HCT116 (cell line): ENCODE results near the gene NAB1. TPM values are rescaled to one million over a fixed set of nuclear protein-coding genes. Genes with fewer than 3 reads are reported as not detected.

ENCODE experiments used
- ATAC-seq: fragments of 200-7000 bp; cut with Tn5 transposase; 2 replicates; pipeline ENCODE4 v1.9.1; 2020; ENCODE audit warnings: mild to moderate bottlenecking, moderate library complexity
- BruUV-seq: library from RNA; stranded (reverse); fragments of 400-500 nt; replicated peaks from 2 replicates; lab custom pipeline; 2021; lab: Mats Ljungman, UMichigan
- CTCF ChIA-PET: fragments of 300-600 bp; sonication (Branson Sonifier 250); formaldehyde crosslinking; loops from one replicate; lab custom pipeline; 2021; ENCODE audit warnings: antibody characterized with exemption; lab: Charles Lee
- POLR2A ChIA-PET: fragments of 300-600, 350-600 bp; sonication (Branson Sonifier 250); formaldehyde crosslinking; loops from one replicate; lab custom pipeline; 2021; ENCODE audit warnings: antibody characterized with exemption; lab: Charles Lee
- RAD21 ChIA-PET, 2 experiments: fragments of 300-600 bp; sonication (Branson Sonifier 250); formaldehyde crosslinking; loops; one replicate each; lab custom pipeline; 2023; ENCODE audit warnings: low total read pairs in 2 of 2; ENCODE audit not compliant: uncharacterized antibody in 2 of 2, unreplicated experiment in 2 of 2, low non-redundant PET in 1 of 2; lab: Charles Lee
- DNase-seq: peaks from one replicate; pipeline ENCODE4 v3.0.0-alpha.2; 2010; ENCODE audit warnings: low read depth, low spot score
- H2AFZ ChIP-seq: fragments of 200-600 bp; shearing (Covaris generic), sonication (generic); 2 replicates; pipeline ENCODE4 v1.6.1; 2017; ENCODE audit warnings: low read depth, mixed run types, mixed read lengths, antibody characterized with exemption, low read length; ENCODE audit not compliant: poor library complexity, severe bottlenecking
- H3K27ac ChIP-seq: 2 replicates; pipeline ENCODE4 v1.5.1; 2012; ENCODE audit warnings: low read depth, low read length
- H3K27me3 ChIP-seq: fragments of 200-600 bp; sonication (generic); 2 replicates; pipeline ENCODE4 v1.6.1; 2016; ENCODE audit warnings: mixed run types, low read length, mixed read lengths; ENCODE audit not compliant: insufficient read depth
- H3K36me3 ChIP-seq, 2 experiments: fragments of 200-500 bp in 1 of 2; fragments of 200-600 bp in 1 of 2; sonication (Bioruptor generic) in 1 of 2; sonication (generic) in 1 of 2; 2 replicates each; pipeline versions ENCODE4 v1.5.1 to v1.6.1; 2014 to 2016; ENCODE audit warnings: low read length in 2 of 2, inconsistent platforms in 1 of 2, mixed read lengths in 1 of 2, mixed run types in 1 of 2; ENCODE audit not compliant: insufficient read depth in 2 of 2, control insufficient read depth in 1 of 2
- H3K4me1 ChIP-seq, 2 experiments: fragments of 200-600 bp in 1 of 2; sonication (generic) in 1 of 2; 2 replicates each; pipeline versions ENCODE4 v1.5.1 to v1.6.1; 2012 to 2017; ENCODE audit warnings: low read length in 2 of 2, inconsistent platforms in 1 of 2, mild to moderate bottlenecking in 1 of 2, mixed read lengths in 1 of 2, mixed run types in 1 of 2, moderate library complexity in 1 of 2; ENCODE audit not compliant: insufficient read depth in 2 of 2, control insufficient read depth in 1 of 2
- H3K4me2 ChIP-seq: fragments of 200-600 bp; sonication (generic); 2 replicates; pipeline ENCODE4 v1.6.1; 2017; ENCODE audit warnings: mixed run types, low read length, mixed read lengths
- H3K4me3 ChIP-seq, 2 experiments: fragments of 200-600 bp in 1 of 2; sonication (generic) in 1 of 2; replicated peaks in 1 of 2; 2 replicates each; pipeline ENCODE4 v1.5.1; 2011 to 2016; ENCODE audit warnings: low read length in 2 of 2, control low read depth in 1 of 2, low read depth in 1 of 2, mild to moderate bottlenecking in 1 of 2, mixed read lengths in 1 of 2, mixed run types in 1 of 2
- H3K79me2 ChIP-seq: fragments of 200-600 bp; sonication (generic); 2 replicates; pipeline ENCODE4 v1.6.1; 2017; ENCODE audit warnings: mild to moderate bottlenecking, mixed run types, low read length, moderate library complexity, mixed read lengths; ENCODE audit not compliant: insufficient read depth
- H3K9ac ChIP-seq: fragments of 200-600 bp; sonication (generic); 2 replicates; pipeline ENCODE4 v1.6.1; 2016; ENCODE audit warnings: low read length, mixed read lengths
- H3K9me2 ChIP-seq: fragments of 200-600 bp; sonication (generic), shearing (Covaris generic); 2 replicates; pipeline ENCODE4 v1.6.1; 2017; ENCODE audit warnings: mixed run types, mild to moderate bottlenecking, moderate library complexity; ENCODE audit not compliant: insufficient read depth
- H3K9me3 ChIP-seq, 2 experiments: fragments of 200-500 bp in 1 of 2; fragments of 200-600 bp in 1 of 2; sonication (Bioruptor generic) in 1 of 2; sonication (generic) in 1 of 2; 2 replicates each; pipeline ENCODE4 v1.6.1; 2014 to 2017; ENCODE audit warnings: low read length in 2 of 2, mixed read lengths in 2 of 2, inconsistent platforms in 1 of 2, low read depth in 1 of 2, mild to moderate bottlenecking in 1 of 2, mixed run types in 1 of 2, moderate library complexity in 1 of 2; ENCODE audit not compliant: control insufficient read depth in 1 of 2, insufficient read depth in 1 of 2
- H4K20me1 ChIP-seq: fragments of 200-600 bp; sonication (generic), shearing (Covaris generic); 2 replicates; pipeline ENCODE4 v1.6.1; 2017; ENCODE audit warnings: mixed run types, mild to moderate bottlenecking, moderate library complexity; ENCODE audit not compliant: insufficient read depth
- ATF3 ChIP-seq: IDR thresholded peaks from 2 replicates; pipeline ENCODE4 v1.6.1; 2012
- CTCF ChIP-seq, 3 experiments: fragments of 200-600 bp in 1 of 3; sonication (generic) in 1 of 3; IDR thresholded peaks in 2 of 3; conservative IDR thresholded peaks in 1 of 3; 2 replicates each; pipeline ENCODE4 v1.5.1; 2012 to 2017; ENCODE audit warnings: low read depth in 2 of 3, low read length in 2 of 3, antibody characterized with exemption in 1 of 3, borderline replicate concordance in 1 of 3, control low read depth in 1 of 3, mild to moderate bottlenecking in 1 of 3, mixed read lengths in 1 of 3, mixed run types in 1 of 3, moderate library complexity in 1 of 3; ENCODE audit not compliant: insufficient read depth in 1 of 3
- EGR1 ChIP-seq: IDR thresholded peaks from 2 replicates; pipeline ENCODE4 v1.6.1; 2012; ENCODE audit warnings: low read depth
- ELF1 ChIP-seq: IDR thresholded peaks from 2 replicates; pipeline ENCODE4 v1.6.1; 2012; ENCODE audit warnings: low read depth, borderline replicate concordance
- EZH2phosphoT487 ChIP-seq: fragments of 200-600 bp; IDR thresholded peaks from 2 replicates; pipeline ENCODE4 v1.6.1; 2018; ENCODE audit warnings: antibody characterized with exemption, borderline replicate concordance
- FOSL1 ChIP-seq: IDR thresholded peaks from 2 replicates; pipeline ENCODE4 v1.6.1; 2012; ENCODE audit warnings: low read depth
- JUND ChIP-seq: IDR thresholded peaks from 2 replicates; pipeline ENCODE4 v1.6.1; 2012
- MAX ChIP-seq: IDR thresholded peaks from 2 replicates; pipeline ENCODE4 v1.6.1; 2012
- POLR2A ChIP-seq: IDR thresholded peaks from 2 replicates; pipeline ENCODE4 v1.7.0; 2011; ENCODE audit warnings: borderline replicate concordance; ENCODE audit not compliant: insufficient read depth, insufficient read length; ENCODE audit errors: extremely low read depth
- POLR2AphosphoS5 ChIP-seq: IDR thresholded peaks from 2 replicates; pipeline ENCODE4 v1.6.1; 2011; ENCODE audit warnings: mild to moderate bottlenecking, low read depth, low read length, moderate library complexity
- REST ChIP-seq: IDR thresholded peaks from 2 replicates; pipeline ENCODE4 v1.6.1; 2012; ENCODE audit warnings: low read depth
- SIN3A ChIP-seq: IDR thresholded peaks from 2 replicates; pipeline ENCODE4 v1.6.1; 2012; ENCODE audit warnings: low read depth
- SP1 ChIP-seq: IDR thresholded peaks from 2 replicates; pipeline ENCODE4 v1.6.1; 2012; ENCODE audit warnings: low read depth
- TCF7L2 ChIP-seq: IDR thresholded peaks from 2 replicates; pipeline ENCODE4 v1.7.0; 2011; ENCODE audit warnings: borderline replicate concordance, inconsistent platforms; ENCODE audit not compliant: insufficient read depth, insufficient read length; ENCODE audit errors: extremely low read depth
- ZBTB33 ChIP-seq: IDR thresholded peaks from 2 replicates; pipeline ENCODE4 v1.6.1; 2011; ENCODE audit warnings: mild to moderate bottlenecking, low read length, moderate library complexity; ENCODE audit not compliant: insufficient replicate concordance; ENCODE audit errors: extremely low read depth
- ZFX ChIP-seq: fragments of 450-650 bp; IDR thresholded peaks from 2 replicates; pipeline ENCODE4 v1.6.1; 2017
- intact Hi-C: fragments of 100-400 bp; cut with micrococcal nuclease; formaldehyde crosslinking; loops from 2 replicates; pipeline ENCODE4 v1.10.0; 2022
- total RNA-seq: library from RNA; stranded (reverse); gene quantifications from one replicate; pipeline ENCODE4 v1.2.1, GENCODE V29; 2021; ENCODE audit not compliant: unreplicated experiment

NAB1 gene
- total RNA-seq, 1 experiment from 2014 or later = 43.8 TPM

- no peak for TF ChIP-seq ZBTB33
- TF ChIP-seq MAX = no peak
- TF ChIP-seq TCF7L2 = no peak
- TF ChIP-seq JUND = no peak
- TF ChIP-seq ZFX = no peak
- TF ChIP-seq EGR1 = no peak
- TF ChIP-seq, all 23 proteins: peak for 0
Observed at GRCh38 chr2:190683802-190684201, 34.9 kb downstream of the NAB1 start (continued).

GRCh38 chr2:190684931-190685330, 36.0 kb downstream of the NAB1 start:
- RAD21 ChIA-PET = no interaction called here
- Histone ChIP-seq H2AFZ (no peak overlapping the region), H3K4me1 (peaks cover 0 to 20% of the 10 kb centered on the region in 2 experiments; a peak in 2 of 4 replicates), H3K36me3 (peaks cover 10 to 11% of the 10 kb centered on the region in 2 experiments; a peak in 3 of 4 replicates), H4K20me1 (no peaks in the 10 kb centered on the region), H3K9ac (no peak overlapping the region), H3K4me3 (no peak overlapping the region), H3K9me2 (no peaks in the 10 kb centered on the region), H3K27ac (no peak overlapping the region), H3K9me3 (no peaks in the 10 kb centered on the region), H3K79me2 (peaks cover 8% of the 10 kb centered on the region; the same call in 1 of the 2 replicates), H3K4me2 (no peak overlapping the region), H3K27me3 (no peaks in the 10 kb centered on the region)
- no peak for TF ChIP-seq ELF1
- TF ChIP-seq FOSL1 = no peak
- no peak for TF ChIP-seq SIN3A
- no peak for TF ChIP-seq EZH2phosphoT487
- no peak for TF ChIP-seq ATF3
- TF ChIP-seq POLR2A = no peak
- no peak for TF ChIP-seq REST
- no peak for TF ChIP-seq SP1
- no peak for TF ChIP-seq MAX
- TF ChIP-seq POLR2AphosphoS5 = no peak
- TF ChIP-seq EGR1 = no peak
- no peak for TF ChIP-seq CTCF (IDR thresholded peaks at IDR 0.05 in 2 of 3, conservative IDR thresholded peaks at IDR 0.05 in 1 of 3; ENCODE audit: borderline replicate concordance in 1 of 3, insufficient read depth in 1 of 3, low read depth in 2 of 3, low read length in 2 of 3)
- ATAC-seq = no peak
- intact Hi-C loops = loop anchor here (10.0 kb wide), 1 partner anchor 310 kb away; no protein-coding TSS in a partner anchor
- POLR2A ChIA-PET = no interaction called here
- no peak for DNase-seq
- BruUV-seq = no TSS peak
- CTCF ChIA-PET = no interaction called here
